ENCODE data around the gene PPCDC.
A peak's percentile ranks its signal among the peaks of the same experiment; 100 is the strongest.

The PPCDC gene

DNA sequence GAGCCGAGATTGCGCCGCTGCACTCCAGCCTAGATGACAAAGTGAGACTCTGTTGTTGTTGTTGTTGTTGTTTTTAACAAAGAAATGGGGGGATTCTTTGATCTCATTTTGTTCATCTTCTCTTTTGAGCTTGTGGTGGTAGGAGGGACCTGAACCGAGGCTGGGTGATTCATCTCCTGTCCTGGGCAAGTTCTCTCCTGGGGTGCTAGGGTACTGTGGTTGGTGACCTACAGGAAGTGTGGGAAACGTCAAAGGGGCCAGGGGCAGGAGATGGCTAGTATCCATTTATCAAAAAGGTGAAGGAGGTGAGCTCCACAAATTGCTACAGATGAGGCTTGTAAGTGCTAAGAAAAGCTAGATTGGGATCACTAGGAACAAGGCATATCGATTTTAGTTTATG lies 14.3 kb downstream of the PPCDC start:
- TF ChIP-seq CEBPB (IDR thresholded peaks at IDR 0.05) (no peak), EP300 (IDR thresholded peaks at IDR 0.05; ENCODE audit: borderline replicate concordance) (no peak), EGR1 (IDR thresholded peaks at IDR 0.05) (no peak)

DNA sequence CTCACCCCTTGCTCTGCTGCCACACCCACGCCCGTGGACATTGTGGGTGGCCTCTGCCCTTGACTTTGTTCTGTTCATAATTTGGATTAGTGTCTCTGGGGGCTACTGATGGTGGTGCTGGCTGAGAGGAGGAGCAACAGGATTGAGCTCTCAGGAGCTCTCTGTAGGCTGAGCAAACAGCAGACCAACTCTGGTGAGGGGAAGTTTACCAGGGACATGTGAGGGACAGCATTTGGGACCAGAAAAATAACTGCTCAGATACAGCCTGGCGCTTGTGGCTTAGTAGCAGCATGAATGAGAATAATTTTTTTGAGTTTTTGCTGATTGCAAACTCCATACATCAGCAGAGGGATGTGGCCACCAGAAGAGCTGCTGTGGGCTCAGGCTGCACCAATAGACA lies 14.8 kb downstream of the PPCDC start:
- TF ChIP-seq TEAD4 (IDR thresholded peaks at IDR 0.05), result no peak
- TF ChIP-seq, protein P1, sequence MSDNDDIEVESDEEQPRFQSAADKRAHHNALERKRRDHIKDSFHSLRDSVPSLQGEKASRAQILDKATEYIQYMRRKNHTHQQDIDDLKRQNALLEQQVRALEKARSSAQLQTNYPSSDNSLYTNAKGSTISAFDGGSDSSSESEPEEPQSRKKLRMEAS (IDR thresholded peaks at IDR 0.05), result no peak
- TF ChIP-seq YY1 (IDR thresholded peaks at IDR 0.05; ENCODE audit: low read depth), result no peak
- no peak for TF ChIP-seq EP300 (IDR thresholded peaks at IDR 0.05; ENCODE audit: borderline replicate concordance)
- no peak for TF ChIP-seq RAD21 (IDR thresholded peaks at IDR 0.05; ENCODE audit: low read depth)
- TF ChIP-seq, protein P2, sequence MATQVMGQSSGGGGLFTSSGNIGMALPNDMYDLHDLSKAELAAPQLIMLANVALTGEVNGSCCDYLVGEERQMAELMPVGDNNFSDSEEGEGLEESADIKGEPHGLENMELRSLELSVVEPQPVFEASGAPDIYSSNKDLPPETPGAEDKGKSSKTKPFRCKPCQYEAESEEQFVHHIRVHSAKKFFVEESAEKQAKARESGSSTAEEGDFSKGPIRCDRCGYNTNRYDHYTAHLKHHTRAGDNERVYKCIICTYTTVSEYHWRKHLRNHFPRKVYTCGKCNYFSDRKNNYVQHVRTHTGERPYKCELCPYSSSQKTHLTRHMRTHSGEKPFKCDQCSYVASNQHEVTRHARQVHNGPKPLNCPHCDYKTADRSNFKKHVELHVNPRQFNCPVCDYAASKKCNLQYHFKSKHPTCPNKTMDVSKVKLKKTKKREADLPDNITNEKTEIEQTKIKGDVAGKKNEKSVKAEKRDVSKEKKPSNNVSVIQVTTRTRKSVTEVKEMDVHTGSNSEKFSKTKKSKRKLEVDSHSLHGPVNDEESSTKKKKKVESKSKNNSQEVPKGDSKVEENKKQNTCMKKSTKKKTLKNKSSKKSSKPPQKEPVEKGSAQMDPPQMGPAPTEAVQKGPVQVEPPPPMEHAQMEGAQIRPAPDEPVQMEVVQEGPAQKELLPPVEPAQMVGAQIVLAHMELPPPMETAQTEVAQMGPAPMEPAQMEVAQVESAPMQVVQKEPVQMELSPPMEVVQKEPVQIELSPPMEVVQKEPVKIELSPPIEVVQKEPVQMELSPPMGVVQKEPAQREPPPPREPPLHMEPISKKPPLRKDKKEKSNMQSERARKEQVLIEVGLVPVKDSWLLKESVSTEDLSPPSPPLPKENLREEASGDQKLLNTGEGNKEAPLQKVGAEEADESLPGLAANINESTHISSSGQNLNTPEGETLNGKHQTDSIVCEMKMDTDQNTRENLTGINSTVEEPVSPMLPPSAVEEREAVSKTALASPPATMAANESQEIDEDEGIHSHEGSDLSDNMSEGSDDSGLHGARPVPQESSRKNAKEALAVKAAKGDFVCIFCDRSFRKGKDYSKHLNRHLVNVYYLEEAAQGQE (IDR thresholded peaks at IDR 0.05; ENCODE audit: low read depth), result no peak
- no peak for TF ChIP-seq ZBTB7A (IDR thresholded peaks at IDR 0.05; ENCODE audit: low read depth)
- TF ChIP-seq, protein P3, sequence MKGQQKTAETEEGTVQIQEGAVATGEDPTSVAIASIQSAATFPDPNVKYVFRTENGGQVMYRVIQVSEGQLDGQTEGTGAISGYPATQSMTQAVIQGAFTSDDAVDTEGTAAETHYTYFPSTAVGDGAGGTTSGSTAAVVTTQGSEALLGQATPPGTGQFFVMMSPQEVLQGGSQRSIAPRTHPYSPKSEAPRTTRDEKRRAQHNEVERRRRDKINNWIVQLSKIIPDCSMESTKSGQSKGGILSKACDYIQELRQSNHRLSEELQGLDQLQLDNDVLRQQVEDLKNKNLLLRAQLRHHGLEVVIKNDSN (IDR thresholded peaks at IDR 0.05), result no peak
- no peak for TF ChIP-seq CREB1 (IDR thresholded peaks at IDR 0.05; ENCODE audit: low read depth)
- no peak for TF ChIP-seq TAF1 (IDR thresholded peaks at IDR 0.05; ENCODE audit: low read depth)
- TF ChIP-seq TCF12 (IDR thresholded peaks at IDR 0.05; ENCODE audit: low read depth), result no peak
- no peak for TF ChIP-seq CEBPB (IDR thresholded peaks at IDR 0.05)
- no peak for TF ChIP-seq NFIC (IDR thresholded peaks at IDR 0.05)
- no peak for TF ChIP-seq EGR1 (IDR thresholded peaks at IDR 0.05)
- no peak for TF ChIP-seq FOXM1 (IDR thresholded peaks at IDR 0.05; ENCODE audit: borderline replicate concordance, low read depth)

DNA sequence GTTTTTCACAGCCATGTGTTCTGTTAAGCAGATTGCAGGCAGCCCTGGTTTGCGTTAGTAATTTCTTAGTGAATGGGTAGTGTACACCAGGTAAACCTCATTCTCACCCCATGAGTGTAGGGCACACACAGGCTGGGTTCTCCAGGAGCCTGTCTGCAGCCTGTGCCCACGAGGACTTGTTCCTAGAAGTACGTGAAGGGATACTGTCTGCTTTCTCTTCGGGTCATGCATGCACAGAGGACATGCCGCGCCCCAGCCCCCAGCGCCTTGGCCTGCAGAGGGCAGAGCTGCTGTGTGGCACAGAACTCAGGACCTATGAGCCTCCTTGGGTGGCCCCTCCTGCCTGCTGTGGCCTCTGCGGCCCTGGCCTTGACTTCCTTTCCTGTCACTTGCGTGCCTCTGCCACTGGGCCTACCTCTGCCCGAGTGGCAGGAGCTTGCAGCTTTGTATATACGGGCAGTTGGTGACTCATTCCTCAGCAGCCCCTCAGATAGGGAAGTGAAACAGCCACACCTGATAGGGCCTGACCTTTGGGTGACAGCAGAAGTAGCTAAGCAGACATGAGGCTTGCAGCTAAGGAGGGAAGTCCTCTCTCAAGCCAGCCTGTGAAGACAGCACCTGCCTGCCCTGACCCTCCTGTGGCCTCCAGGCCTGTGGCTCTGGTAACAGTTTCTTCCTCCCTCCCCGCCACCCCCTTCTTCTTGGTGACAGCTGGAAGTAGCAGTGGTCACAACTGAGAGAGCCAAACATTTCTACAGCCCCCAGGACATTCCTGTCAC lies 19.5 kb downstream of the PPCDC start:
- TF ChIP-seq ZBTB7A (IDR thresholded peaks at IDR 0.05; ENCODE audit: low read depth) (no peak), EP300 (IDR thresholded peaks at IDR 0.05; ENCODE audit: borderline replicate concordance) (no peak), RAD21 (IDR thresholded peaks at IDR 0.05; ENCODE audit: low read depth) (peak; percentile 58; the same call in 1 of the 2 replicates), CREB1 (IDR thresholded peaks at IDR 0.05; ENCODE audit: low read depth) (no peak)
- TF ChIP-seq, protein P1 (IDR thresholded peaks at IDR 0.05), result no peak

DNA sequence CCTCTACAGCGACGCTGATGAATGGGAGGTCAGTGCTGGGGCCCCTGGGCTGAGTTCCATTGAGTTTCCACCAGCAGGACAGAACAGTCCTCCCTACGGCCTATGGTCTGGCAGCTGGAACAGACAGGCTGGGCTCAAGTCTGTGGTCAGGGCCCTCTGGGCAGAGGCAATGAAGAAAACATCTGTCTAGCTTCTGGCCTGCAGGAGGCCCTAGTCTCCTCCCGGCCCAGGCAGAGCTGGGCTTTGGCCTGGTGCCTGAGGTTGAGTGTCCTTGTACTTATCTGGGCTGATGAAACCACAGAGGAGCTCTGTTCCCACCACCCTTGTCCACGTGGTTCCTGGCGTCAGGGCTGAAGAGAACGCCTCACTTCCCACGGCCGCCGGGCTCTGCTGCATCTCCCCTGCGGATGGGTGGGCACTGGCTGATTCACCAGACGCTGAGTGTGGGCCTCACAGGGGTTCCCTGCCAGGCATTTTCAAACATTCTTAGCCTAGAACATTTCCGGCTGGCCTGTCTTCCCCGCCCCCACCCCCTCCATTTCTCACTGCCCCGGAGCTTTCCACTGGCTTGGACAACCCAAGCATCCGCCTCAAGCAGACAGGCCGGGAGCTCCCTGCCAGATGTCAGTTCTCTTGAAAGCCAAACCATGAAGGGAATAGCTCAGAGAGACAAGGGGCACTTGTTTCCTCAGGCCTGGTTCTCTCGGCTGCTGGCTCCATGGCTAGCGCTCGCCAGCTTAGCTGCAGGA lies 20.3 kb downstream of the PPCDC start:
- TF ChIP-seq RAD21 (IDR thresholded peaks at IDR 0.05; ENCODE audit: low read depth) (peak; percentile 5; the same call in 1 of the 2 replicates), TCF12 (IDR thresholded peaks at IDR 0.05; ENCODE audit: low read depth) (no peak)
- TF ChIP-seq, protein P3 (IDR thresholded peaks at IDR 0.05), result no peak

DNA sequence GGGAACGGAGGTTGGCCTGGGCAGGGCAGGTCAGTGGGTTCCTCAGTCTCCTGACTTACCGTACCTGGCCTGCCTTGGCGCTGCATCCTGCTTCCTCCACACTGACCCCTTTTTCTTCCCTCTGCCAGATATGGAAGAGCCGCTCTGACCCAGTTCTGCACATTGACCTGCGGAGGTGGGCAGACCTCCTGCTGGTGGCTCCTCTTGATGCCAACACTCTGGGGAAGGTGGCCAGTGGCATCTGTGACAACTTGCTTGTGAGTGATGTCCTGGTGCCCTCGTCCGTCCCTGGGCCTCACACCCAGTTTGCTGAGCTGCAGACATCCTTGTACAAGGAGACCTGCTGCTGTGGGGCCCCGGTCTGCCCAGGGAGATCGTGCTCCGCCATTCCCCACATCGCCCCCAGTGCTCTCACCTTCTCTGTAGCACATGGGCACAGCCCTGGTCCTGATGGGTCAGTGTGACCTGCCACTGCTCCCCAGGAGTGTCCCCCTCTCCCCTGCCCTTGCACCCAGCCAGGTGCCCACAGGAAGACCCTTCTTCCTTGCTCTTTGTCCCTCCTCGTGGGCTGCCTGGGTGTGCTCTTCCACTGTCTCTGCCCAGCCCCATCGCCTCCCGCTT lies 21.0 kb downstream of the PPCDC start:
- TF ChIP-seq NFIC (IDR thresholded peaks at IDR 0.05) (no peak), TAF1 (IDR thresholded peaks at IDR 0.05; ENCODE audit: low read depth) (no peak), YY1 (IDR thresholded peaks at IDR 0.05; ENCODE audit: low read depth) (no peak), CREB1 (IDR thresholded peaks at IDR 0.05; ENCODE audit: low read depth) (no peak), ZBTB7A (IDR thresholded peaks at IDR 0.05; ENCODE audit: low read depth) (no peak), CEBPB (IDR thresholded peaks at IDR 0.05) (no peak), EGR1 (IDR thresholded peaks at IDR 0.05) (no peak), TEAD4 (IDR thresholded peaks at IDR 0.05) (no peak), TCF12 (IDR thresholded peaks at IDR 0.05; ENCODE audit: low read depth) (no peak), EP300 (IDR thresholded peaks at IDR 0.05; ENCODE audit: borderline replicate concordance) (no peak), RAD21 (IDR thresholded peaks at IDR 0.05; ENCODE audit: low read depth) (no peak), FOXM1 (IDR thresholded peaks at IDR 0.05; ENCODE audit: borderline replicate concordance, low read depth) (no peak)
- TF ChIP-seq, protein P1 (IDR thresholded peaks at IDR 0.05), result no peak
- TF ChIP-seq, protein P2 (IDR thresholded peaks at IDR 0.05; ENCODE audit: low read depth), result no peak
- TF ChIP-seq, protein P3 (IDR thresholded peaks at IDR 0.05), result no peak

Measured in Ishikawa (cell line).